HG03095 (cell line): ENCODE measurements around the gene PRX.
"Not testable (repeated sequence)": the region's sequence is repeated elsewhere in the genome, so short reads cannot be mapped to it uniquely, and the experiment has no call there.

Source experiments
- ATAC-seq: cut with Tn5 transposase; IDR thresholded peaks from one replicate; pipeline ENCODE4 v1.9.1; 2021; ENCODE audit warnings: moderate library complexity; ENCODE audit not compliant: unreplicated experiment

PRX gene

DNA sequence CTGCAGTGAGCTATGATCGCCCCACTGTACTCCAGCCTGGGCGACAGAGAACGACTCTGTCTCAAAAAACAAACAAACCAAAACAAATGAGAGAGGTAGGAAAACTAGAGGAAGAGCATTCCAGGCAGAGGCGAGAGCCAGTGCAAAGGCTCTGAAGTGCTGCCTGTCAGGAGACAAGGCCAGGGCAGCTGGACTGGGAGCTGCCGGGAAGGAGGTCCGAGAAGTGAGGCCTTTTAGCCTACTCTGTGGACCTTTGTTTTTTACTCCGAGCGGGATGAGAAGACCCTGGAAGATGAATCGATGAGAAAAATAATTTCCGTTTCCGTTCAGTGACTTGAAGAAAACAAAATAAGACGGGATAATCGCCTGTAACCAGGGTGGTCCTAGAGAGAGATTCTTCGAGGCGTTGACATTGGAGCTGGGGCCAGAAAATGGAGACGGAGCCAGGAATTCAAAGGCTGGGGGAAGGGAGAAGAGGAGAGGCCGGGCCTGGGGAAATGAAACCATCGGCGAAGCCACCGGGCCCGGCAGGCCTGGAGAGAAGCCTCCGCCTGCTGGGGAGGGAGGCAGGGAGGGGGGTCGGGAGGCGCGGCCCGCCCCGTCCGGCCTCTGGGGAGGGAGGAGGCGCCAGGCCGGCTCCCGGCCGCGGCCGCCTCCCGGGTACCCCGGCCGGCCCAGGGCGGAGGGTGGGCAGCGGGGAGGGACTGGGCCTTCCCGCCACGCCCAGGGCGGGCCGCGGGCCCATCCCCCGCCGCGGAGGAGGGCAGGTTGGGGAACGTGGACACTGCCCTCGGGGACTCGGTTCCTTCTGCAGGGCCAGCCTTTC lies 20.4 kb upstream of the PRX start:
- peak; percentile 53 for ATAC-seq

DNA sequence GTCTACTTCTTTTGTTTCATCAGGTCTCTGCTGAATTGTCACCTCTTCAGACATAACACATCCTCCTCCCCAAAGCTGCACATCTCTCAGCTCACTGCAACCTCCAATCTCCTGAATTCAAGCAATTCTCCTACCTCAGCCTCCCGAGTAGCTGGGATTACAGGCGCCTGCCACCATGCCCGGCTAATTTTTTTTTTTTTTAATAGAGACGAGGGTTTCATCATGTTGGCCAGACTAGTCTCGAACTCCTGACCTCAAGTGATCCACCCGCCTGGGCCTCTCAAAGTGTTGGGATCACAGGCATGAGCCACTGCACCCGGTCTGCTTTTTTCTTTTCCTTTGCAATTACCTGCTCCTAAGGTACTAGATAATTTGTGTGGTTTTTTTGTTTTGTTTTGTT lies 19.6 kb upstream of the PRX start:
- ATAC-seq: not testable (repeated sequence)

DNA sequence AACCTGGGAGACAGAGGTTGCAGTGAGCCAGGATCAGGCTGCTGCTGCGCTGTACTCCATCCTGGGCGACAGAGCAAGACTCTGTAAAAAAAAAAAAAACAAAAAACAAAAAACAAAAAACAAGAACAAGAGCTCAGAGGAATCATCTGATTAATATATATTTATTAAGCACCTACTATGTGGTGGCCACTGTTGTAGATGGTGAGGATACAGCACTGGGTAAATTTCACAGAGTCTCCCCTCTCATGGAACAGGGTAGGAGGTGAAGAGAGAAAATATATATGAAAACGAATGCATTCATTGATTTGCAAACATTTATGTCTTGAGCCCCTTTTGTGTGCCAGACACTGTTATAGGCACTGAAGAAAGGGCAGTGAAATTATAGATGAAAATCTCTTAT lies 18.5 kb upstream of the PRX start:
- ATAC-seq: no peak

DNA sequence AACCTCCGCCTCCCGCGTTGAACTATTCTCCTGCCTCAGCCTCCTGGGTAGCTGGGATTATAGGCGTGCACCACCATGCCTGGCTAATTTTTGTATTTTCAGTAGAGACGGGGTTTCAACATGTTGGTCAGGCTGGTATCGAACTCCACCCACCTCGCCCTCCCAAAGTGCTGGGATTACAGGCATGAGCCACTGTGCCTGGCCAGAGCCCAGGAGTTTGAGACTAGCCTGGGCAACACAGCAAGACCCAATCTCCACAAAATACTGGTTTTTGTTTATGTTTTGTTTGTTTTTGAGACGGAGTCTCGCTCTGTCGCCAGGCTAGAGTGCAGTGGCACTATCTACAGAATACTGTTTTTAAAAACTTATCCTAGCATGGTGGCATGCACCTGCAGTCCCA lies 17.1 kb upstream of the PRX start:
- ATAC-seq: not testable (repeated sequence)

DNA sequence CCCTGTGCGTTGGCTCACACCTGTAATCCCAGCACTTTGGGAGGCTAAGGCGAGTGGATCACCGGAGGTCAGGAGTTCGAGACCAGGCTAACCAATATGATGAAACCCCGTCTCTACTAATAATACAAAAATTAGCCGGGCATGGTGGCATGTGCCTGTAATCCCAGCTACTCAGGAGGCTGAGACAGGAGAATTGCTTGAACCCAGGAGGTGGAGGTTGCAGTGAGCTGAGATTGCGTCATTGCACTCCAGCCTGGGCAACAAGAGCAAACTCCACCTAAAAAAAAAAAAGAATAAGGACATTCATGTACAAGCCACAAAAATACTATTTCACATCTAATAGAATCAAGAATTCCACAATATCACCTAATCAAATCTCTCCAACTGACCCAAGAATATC lies 15.0 kb upstream of the PRX start:
- ATAC-seq: not testable (repeated sequence)

DNA sequence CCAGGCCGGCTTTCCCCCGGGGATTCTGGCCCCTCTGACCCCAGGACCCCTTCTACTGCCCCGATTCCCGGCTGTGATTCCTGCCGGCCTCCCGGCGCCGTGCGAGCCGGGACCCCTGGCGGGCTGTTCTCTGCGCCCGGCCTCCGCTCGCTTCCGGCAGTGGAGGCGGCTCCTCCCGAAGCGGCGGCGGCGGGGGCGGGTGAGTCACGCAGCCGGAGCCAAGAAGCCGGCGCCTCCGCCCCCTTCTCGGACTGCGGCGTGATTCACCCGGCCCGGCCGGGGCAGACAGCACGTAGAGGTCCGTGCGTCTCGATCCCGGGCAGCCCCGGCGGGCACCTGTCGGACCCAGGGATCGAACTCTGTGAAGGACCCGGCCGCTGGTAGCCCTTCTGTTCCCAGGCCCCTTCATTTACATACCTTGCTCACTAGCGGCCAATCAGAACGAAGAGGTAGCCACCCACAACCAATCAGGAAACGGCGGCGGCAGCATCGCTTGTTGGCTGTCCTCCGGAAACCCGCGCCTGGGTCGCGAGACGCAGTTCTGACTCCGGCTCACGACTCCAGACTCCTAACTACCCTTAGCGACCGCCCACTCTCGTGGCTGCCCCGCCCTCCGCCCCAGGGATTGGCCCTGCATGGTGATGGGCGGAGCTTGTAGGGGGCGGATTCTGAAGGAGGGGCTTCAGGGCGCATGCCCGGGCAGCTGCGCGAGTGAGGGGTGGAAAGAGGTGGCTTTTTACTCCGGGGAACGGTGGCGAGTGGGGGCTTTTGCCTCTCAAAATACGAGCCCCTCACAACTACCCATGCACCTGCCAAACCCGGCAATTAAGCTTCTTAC lies 12.5 kb upstream of the PRX start, which contains the start of gene SERTAD1:
TSS of gene SERTAD1 (minus strand) at position 543 of the 838 bp plus-strand sequence. CDS start 2,446 bp downstream, outside the sequence.
- peak; percentile 73 for ATAC-seq

DNA sequence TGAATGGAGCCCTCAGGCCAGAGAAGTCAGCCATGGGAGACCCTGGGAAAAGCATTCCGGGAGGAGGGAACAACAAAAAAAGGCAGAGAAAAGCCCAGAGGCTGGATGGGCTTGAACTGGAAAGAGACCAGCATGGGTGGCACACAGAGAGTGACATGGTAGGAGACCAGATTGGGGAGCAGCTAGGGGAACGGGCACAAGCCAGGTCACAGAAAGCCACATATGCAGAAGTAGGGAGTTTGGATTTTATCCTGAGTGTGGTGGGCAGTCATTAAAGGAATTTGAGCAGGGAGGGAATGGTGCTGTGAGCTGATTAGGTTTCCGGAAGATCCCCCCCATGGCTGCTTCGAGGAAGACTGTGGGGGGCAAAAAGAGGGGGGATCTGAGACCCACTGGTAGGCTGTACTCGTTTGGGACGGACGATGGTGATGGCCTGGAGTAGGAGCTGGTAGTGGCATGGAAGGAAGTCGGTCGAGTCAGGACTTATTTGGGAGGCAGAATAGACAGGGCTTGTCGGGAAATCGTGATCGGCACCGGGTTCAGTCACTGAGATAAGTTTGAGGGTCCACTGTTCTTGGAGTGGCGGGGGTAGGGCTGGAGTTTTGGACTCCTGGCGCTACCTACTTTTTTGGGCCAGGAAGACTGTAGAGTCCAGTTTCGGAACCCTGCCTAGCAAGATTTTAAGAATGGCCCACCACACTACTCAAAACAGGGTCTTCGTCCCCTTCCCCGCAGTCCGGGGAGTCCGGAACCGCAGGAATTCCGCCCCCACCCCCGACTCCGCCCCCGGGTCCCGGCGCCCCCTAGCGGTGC lies 11.7 kb upstream of the PRX start:
- ATAC-seq: no peak

DNA sequence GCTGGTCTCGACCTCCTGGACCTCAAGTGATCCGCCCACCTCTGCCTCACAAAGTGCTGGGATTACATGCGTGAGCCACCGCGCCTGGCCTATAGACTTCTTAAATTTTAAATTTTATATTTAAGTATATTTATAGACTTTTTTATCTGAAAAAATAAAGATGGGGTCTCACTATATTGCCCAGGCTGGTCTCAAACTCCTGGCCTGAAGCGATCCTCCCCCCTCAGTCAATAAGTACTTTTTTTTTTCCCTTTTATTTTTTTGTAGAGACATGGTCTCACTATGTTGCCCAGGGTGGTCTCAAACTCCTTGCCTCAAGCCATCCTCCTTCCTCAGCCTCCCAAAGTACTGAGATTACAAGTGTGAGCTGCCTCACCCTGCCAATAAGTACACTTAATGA lies 10.8 kb upstream of the PRX start:
- ATAC-seq: no peak

DNA sequence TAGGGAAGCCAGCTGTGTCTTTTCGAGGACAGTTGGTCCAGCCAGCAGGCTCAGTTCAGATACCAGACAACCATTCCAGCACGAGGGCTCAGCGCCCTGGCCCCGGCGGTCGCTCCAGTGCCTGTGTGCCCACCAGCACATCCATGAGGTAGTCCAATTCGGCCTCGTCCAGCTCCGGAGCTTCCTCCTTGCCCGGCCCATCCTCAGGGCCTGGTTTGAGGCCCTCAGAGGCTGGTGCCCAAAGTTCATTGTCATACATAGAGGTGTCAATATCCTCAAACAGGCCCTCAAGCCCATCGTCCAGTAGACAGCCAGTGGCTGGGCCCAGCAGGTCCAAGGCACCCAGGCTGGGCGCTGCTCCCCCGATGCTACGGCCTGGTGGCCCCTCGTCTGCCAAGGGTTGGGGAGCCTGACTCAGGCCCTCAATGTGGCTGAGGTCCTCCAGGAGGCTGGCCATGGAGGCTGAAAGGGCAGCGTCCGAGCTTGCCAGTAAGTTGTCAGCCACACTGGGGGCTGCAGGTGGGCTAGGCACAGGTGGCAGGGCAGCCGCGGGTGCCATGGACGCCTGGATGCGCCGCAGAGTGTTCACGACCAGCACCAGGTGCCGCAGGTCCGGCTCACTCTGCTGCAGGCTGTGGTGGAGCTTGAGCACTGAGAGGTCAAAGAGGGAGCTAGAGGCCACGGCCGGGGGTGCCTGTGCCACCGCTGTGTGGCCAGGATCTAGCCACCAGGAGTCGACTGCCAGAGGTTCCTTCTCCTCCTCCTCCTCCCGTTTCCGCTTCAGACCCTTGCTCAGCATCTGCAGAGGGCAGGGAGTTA lies 9.8 kb upstream of the PRX start:
- no peak for ATAC-seq

DNA sequence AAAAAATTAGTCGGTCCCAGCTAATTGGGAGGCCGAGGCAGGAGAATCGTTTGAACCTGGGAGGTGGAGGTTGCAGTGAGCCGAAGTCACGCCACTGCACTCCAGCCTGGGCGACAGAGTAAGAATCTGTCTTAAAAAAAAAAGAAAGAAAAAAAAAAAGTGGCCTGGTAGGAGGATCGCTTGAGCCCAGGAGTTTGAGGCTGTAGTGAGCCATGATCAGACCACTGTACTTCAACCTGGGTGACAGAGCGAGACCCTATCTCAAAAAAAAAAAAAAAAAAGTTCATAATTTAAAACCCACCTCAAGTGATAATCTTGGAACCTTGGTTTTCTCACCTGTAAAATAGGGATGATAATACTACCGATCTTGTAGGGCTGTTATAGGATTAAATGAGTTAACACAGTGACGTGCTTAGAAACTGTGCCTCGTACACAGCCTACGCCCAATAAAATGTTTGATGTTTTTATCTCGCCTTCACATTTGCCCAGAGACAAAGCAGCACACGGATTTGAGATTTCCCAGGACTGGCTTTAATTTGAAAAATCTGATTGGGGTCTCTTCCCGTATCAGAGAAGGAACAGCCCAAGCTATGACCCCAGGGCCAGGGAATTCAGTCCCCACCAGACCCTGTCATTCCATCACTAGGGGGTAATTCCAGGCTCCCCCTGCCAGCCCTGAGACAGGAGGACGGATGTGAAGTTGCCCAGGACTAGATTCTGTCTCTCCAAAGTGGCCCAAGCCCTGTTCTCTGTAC lies 9.0 kb upstream of the PRX start:
- ATAC-seq: no peak

DNA sequence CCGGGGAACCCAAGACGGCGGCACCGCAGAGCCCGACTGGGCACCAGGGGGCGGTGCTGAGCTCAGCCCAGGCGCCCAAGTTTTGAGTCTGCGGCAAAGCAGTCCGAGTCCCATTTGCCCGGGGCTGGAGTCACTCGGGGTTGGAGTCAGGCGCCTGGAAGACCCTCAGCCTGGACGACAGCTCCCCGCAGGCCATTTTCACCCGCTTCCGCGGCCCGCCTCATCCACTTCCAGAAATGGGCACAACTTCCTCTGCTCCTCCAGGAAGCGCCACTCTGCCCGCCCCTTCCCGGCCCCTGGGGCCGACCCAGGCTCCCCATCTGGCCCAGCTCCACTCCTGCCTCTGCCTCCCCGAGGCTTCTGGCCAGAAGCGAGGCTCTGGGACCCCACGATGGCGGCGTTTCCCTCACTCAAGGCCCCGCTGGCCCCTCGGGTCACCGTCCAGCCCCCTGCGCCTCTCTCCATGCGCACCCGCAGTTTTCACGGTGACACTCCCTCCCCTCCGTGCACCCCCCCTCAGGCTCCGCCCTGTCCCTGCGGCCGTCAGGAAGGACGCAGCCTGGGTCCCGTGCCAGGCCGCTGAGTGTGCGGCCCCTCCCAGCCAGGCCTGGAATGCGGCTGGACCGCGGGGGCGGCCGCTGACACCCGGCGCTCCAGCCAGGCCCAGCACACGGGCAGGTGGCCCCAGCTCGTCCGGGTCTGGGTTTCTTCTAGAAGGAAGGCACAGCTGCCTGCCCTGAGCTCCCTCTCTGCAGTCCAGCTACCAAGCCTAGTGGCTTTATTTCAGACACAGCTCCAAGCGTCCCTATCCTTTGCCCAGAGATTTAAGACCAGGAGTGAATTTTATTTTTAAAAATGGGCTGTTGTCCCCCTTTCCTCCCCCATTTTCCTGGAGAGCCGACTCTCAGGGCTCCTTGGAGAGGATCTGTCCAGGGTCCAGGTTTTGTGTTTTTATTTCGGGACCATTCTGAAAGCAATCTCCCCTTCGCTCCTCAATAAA lies 7.9 kb upstream of the PRX start:
- ATAC-seq: no peak

DNA sequence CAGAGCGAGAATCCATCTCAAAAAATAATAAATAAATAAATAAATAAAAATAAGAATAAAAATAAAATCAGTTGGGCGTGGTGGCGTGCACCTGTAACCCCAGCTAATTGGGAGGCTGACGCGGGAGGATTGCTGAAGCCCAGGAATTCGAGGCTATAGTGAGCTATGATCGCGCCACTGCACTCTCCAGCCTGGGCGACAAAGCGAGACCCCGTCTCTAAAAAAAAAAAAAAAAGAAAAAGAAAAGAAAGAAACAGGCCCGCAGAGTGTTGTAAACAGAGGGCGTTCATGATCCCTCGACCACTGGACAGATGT lies 7.2 kb upstream of the PRX start:
- no peak for ATAC-seq

DNA sequence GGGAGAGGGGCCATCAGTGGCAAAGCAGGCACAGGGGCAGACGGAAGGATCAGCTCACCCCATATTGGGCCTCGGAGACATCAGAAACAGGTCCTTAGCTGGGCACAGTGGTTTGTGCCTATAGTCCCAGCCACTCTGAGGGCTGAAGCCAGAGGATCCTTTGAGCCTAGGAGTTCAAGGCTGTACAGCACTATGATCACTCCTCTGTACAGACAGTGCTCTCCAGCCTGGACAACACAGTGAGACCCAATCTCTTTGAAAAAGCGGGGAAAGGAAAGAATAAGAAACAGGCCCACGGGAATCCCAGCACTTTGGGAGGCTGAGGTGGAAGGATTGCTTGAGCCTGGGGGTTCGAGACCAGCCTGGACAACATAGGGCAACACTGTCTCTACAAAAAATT lies 6.6 kb upstream of the PRX start:
- no peak for ATAC-seq

DNA sequence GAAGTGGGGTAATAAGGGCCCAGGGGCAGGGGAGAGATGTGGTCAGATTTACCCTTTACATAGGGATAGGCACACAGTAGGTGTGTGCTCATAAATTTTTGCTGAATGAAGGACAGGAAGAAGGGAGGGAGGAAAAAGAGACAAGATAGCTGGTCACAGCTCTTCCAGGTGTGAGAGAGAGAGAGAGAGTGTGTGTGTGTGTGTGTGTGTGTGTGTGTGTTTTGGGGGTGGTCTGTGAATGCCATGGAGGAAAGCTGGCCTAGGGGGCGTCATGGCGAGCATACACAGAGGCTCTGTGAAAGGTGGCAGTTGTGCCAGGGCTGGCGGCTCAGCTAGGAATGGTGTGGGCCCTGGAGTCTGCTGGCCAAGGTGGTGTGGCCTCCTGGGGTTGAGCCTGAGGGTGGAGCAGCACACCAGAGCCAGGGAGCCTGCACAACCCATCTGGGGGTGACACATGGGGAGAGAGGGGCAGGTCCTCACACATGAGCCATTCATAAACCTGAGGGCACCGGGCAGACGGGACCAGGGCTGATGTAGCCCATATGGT lies 6.0 kb upstream of the PRX start:
- no peak for ATAC-seq

DNA sequence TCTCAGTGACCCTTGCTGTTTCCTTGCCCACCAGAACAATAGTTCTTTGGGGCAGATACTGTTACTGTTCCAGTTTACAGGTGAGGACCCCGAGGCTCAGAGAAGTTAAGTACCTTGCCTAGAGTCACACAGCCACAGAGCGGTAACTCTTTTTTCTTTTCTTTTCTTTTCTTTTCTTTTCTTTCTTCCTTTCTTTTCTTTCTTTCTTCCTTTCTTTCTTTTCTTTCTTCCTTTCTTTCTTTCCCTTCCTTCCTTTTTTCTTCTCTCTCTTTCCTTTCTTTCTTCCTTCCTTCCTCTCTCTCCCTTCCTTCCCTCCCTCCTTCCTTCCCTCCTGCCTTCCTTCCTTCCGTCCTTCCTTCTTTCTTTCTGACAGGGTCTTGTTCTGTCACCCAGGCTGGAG lies 4.9 kb upstream of the PRX start:
- ATAC-seq: no peak

DNA sequence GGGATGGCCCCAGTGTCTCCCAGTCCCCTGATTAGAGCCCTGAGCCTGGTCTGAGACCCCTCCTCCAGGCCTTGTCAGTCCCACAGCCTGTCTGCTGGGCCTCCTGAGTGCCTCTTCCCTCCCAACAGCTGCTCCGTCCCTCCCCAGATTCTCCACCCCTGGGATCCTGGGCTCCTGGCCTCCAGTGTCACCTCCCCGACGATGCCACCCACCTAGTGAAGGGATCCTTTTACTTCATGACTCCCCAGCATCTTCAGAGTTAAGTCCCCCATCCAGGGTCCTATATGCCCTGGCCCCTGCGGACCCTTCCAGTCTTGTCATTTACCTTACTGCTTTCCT lies 4.4 kb upstream of the PRX start:
- ATAC-seq: no peak

DNA sequence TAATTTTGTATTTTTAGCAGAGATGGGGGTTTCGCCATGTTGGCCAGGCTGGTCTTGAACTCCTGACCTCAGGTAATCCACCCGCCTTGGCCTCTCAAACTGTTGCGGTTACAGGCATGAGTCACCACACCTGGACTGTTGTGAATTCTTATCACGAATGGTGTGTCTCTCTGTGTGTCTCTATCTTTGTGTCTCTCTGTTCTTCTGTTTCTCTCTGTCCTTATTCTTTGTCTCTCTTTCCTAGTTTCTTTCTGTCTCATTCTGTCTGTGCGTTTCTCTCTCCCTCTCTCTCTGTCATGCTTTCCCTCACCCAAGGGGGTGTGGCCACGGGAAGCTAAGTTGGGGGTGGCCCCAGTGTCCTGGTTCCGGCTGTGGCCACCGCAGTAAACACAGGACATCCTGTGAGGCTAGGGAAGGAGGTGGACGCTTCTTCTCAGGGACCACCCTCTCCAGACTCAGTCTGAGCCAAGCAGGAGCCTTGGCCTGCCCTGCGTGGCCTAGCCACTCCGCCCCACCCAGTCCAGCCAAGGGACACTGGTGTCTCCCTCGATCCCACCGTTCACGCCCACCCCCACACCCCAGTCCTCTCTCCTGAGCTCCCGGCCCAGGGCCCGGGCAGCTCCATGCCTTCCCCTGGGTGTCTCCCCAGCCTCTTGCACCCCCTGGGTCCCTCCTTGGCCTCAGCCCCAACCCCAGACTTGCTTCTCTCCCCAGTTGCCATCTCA lies 3.9 kb upstream of the PRX start:
- ATAC-seq: no peak

DNA sequence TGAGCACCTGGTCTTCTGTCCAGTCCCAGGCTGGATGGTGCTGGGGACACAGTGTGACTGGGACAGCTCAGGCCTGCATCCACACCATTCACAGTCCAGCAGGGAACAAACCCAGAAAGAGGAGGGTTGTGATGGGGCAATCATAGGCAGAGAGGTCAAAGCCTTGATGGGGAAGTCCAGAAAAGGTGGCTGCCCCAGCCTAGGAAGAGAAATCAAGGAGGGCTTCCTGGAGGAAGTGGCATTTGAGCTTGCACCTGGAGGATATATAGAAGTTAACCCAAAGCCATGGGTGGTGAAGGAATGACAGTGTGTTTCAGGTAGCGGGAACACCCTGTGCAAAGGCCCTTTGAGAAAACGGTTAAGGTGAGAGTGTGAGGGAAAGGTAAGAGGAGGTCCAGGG lies 2.6 kb upstream of the PRX start:
- no peak for ATAC-seq
